Pulmonary artery endothelial cell (primary cell): ENCODE measurements around the gene MCIDAS. TPM values are rescaled to one million over a fixed set of nuclear protein-coding genes. Genes with fewer than 3 reads are reported as not detected.

Experiments
- total RNA-seq: library from RNA; depleted of rRNA; stranded (reverse); fragments of >200 nt; gene quantifications from 2 replicates; pipeline ENCODE4 v1.2.3, GENCODE V29; 2014

MCIDAS gene
- total RNA-seq, 1 donor from 2014 or later: 0.13 TPM

Other genes with a start within 250 kb of the MCIDAS start
- 466 and 764 TPM in 2 replicates for gene ESM1, start 241.7 kb downstream of the MCIDAS start, total RNA-seq
- gene GZMK, start 203.1 kb downstream of the MCIDAS start, total RNA-seq: not detected in 2 replicates
- gene GZMA, start 124.7 kb downstream of the MCIDAS start, total RNA-seq: 0.53 TPM in 1 of 2 replicates, not detected in the other
- 46.2 and 66.8 TPM in 2 replicates for gene GPX8, start 67.1 kb downstream of the MCIDAS start, total RNA-seq
- gene CDC20B, start 54.1 kb downstream of the MCIDAS start, total RNA-seq: 0.07 and 0.14 TPM in 2 replicates
- 0.32 and 0.73 TPM in 2 replicates for gene CCNO, start 6.3 kb upstream of the MCIDAS start, total RNA-seq
- 30.1 and 45.4 TPM in 2 replicates for gene DHX29, start 80.4 kb upstream of the MCIDAS start, total RNA-seq
- 88.4 and 129 TPM in 2 replicates for gene MTREX, start 80.7 kb upstream of the MCIDAS start, total RNA-seq